ENCODE data around the gene MICAL2.

GRCh38 chr11:12105471-12105870 lies 4.9 kb upstream of the MICAL2 start:
- TF ChIP-seq, protein P1, sequence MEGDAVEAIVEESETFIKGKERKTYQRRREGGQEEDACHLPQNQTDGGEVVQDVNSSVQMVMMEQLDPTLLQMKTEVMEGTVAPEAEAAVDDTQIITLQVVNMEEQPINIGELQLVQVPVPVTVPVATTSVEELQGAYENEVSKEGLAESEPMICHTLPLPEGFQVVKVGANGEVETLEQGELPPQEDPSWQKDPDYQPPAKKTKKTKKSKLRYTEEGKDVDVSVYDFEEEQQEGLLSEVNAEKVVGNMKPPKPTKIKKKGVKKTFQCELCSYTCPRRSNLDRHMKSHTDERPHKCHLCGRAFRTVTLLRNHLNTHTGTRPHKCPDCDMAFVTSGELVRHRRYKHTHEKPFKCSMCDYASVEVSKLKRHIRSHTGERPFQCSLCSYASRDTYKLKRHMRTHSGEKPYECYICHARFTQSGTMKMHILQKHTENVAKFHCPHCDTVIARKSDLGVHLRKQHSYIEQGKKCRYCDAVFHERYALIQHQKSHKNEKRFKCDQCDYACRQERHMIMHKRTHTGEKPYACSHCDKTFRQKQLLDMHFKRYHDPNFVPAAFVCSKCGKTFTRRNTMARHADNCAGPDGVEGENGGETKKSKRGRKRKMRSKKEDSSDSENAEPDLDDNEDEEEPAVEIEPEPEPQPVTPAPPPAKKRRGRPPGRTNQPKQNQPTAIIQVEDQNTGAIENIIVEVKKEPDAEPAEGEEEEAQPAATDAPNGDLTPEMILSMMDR (IDR thresholded peaks at IDR 0.05), result no peak
- no peak for TF ChIP-seq EZH2 (IDR thresholded peaks at IDR 0.05; ENCODE audit: borderline replicate concordance, insufficient read depth, low read depth, low read length, poor library complexity, severe bottlenecking)

Data from B cell (primary cell).